GM12873 (cell line): Measurements from ENCODE around the gene EHMT1.

ENCODE experiments used
- CTCF ChIP-seq: IDR thresholded peaks from 2 replicates; pipeline ENCODE4 v1.5.1; 2012; ENCODE audit warnings: low read depth, mild to moderate bottlenecking, moderate library complexity, low read length, control low read depth; ENCODE audit not compliant: insufficient read depth; ENCODE audit errors: missing control alignments

The EHMT1 gene

DNA sequence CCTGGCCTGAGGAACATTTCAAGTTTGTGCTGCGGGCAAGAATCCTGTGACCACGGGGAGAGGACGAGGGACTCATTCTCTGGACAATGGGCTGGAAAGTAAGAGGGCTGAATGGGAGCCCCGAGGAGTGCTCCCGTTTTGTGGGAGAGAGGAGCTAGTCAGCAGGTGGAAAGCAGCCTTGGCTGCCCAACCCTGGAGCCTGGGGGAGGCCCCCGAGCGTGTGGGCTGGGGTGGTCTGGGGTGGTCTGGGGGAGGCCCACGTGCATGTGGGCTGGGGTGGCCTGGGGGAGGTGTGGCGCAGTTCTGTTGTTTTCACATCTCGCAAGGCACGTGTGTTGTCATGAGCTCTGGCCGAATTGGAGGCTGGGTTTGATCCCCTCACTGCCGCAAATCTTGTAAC lies 27.5 kb downstream of the EHMT1 start:
- no peak for TF ChIP-seq CTCF

- no peak for TF ChIP-seq CTCF
Measured at GRCh38 chr9:137647096-137647714, 28.4 kb downstream of the EHMT1 start.

DNA sequence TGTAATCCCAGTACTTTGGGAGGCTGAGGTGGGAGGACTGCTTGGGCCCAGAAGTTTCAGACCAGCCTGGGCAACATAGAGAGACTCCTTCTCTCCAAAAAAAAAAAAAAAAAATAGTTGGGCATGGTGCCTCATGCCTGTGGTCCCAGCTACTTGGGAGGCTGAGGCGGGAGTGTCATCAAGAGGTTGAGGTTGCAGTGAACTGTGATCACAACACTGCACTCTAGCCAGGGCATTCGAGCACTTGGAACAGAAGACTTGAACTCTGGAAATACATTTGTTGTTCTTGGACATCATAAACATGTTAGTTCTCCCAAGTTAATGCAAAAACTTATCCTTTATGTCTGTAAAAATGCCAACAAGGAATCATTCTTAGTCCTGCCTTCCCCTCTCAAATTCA lies 29.6 kb downstream of the EHMT1 start:
- TF ChIP-seq CTCF = no peak

- TF ChIP-seq CTCF = no peak
Measured at GRCh38 chr9:137649553-137649952, 30.7 kb downstream of the EHMT1 start.

DNA sequence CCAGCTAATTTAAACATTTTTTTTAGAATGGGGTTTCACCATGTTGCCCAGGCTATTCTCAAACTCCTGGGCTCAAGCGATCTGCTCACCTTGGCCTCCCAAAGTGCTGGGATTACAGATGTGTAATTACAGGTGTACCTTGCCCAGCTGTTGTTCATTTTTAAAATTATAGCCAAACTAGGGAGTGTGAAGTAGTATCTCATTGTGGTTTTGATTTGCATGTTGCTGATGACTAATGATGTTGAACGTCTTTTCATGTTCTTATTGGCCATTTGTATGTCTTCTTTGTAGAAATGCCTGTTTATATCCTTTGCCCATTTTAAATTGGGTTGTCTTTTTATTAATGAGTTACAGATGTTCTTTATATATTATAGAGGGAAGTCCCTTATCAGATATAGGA lies 31.5 kb downstream of the EHMT1 start:
- TF ChIP-seq CTCF = no peak

DNA sequence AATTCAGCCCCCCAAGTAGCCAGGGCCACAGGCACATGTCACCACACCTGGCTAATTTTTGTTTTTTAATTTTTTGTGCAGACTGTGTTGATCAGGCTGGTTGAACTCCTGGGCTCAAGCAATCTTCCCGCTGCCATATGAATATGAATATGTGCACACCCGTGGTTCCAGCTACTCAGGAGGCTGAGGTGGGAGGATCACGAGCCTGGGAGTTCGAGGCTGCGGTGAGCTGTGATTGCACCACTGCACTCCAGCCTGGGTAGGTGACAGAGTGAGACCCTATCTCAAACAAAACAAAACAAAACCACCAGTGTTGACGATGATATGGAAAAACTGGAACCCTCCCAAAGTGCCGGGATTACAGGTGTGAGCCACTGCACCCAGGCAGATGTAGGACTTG lies 32.0 kb downstream of the EHMT1 start:
- TF ChIP-seq CTCF = no peak

- TF ChIP-seq CTCF = no peak
Measured at GRCh38 chr9:137656416-137656815, 37.6 kb downstream of the EHMT1 start.
